NCI-H748 (cell line): ENCODE results near the gene IKBIP.
A peak's percentile ranks its signal among the peaks of the same experiment; 100 is the strongest.
"Not testable (repeated sequence)": the region's sequence is repeated elsewhere in the genome, so short reads cannot be mapped to it uniquely, and the experiment has no call there.

ENCODE experiments used
- DNase-seq: peaks from one replicate; lab custom pipeline; 2025; ENCODE audit not compliant: unreplicated experiment; lab: John Stamatoyannopoulos, UW

Gene IKBIP

GRCh38 chr12:98638009-98638408 is 6.6 kb downstream of the IKBIP start:
- DNase-seq = no peak

- no peak for DNase-seq
Observed at GRCh38 chr12:98637068-98637467, 7.5 kb downstream of the IKBIP start.

GRCh38 chr12:98635657-98636323 is 8.8 kb downstream of the IKBIP start:
- DNase-seq = peak; percentile 37

- DNase-seq = no peak
Observed at GRCh38 chr12:98618952-98619351, 25.6 kb downstream of the IKBIP start.

GRCh38 chr12:98612696-98613334 is 31.8 kb downstream of the IKBIP start:
- no peak for DNase-seq

GRCh38 chr12:98610596-98610995 is 34.0 kb downstream of the IKBIP start:
- no peak for DNase-seq

GRCh38 chr12:98606359-98606988 is 38.1 kb downstream of the IKBIP start:
- DNase-seq = no peak

GRCh38 chr12:98601924-98602323 is 42.7 kb downstream of the IKBIP start:
- DNase-seq = no peak

- not testable (repeated sequence) for DNase-seq
Observed at GRCh38 chr12:98597313-98597712, 47.3 kb downstream of the IKBIP start.

- DNase-seq = no peak
Observed at GRCh38 chr12:98595243-98595988, 49.2 kb downstream of the IKBIP start.

GRCh38 chr12:98594050-98594835 is 50.3 kb downstream of the IKBIP start:
- DNase-seq = peak; percentile 59

GRCh38 chr12:98593351-98594049 is 51.1 kb downstream of the IKBIP start, which contains the start of gene SLC25A3:
SLC25A3 (plus strand) TSS chr12:98593686; CDS start chr12:98593979, 293 bp downstream.
- peak; percentile 99 for DNase-seq

- DNase-seq = peak; percentile 29
Observed at GRCh38 chr12:98592825-98593322, 51.7 kb downstream of the IKBIP start.

GRCh38 chr12:98591209-98591608 is 53.4 kb downstream of the IKBIP start:
- no peak for DNase-seq

- DNase-seq = peak; percentile 17
Observed at GRCh38 chr12:98587084-98587483, 57.5 kb downstream of the IKBIP start.

- DNase-seq = no peak
Observed at GRCh38 chr12:98582093-98582492, 62.5 kb downstream of the IKBIP start.

- DNase-seq = no peak
Observed at GRCh38 chr12:98581101-98581500, 63.5 kb downstream of the IKBIP start.

GRCh38 chr12:98580695-98581094 is 63.9 kb downstream of the IKBIP start:
- DNase-seq = no peak

GRCh38 chr12:98579835-98580234 is 64.8 kb downstream of the IKBIP start:
- DNase-seq = no peak

GRCh38 chr12:98579347-98579746 is 65.2 kb downstream of the IKBIP start:
- DNase-seq = no peak
